Naive thymus-derived CD4-positive, alpha-beta T cell (primary cell): Measurements from ENCODE around the gene MRPS27. TPM values are rescaled to one million over a fixed set of nuclear protein-coding genes. Genes with fewer than 3 reads are reported as not detected.

Experiments used
- ATAC-seq: fragments of 150-1000 bp; cut with Tn5 transposase; 2 replicates; pipeline ENCODE4 v1.10.0; 2021; ENCODE audit warnings: mild to moderate bottlenecking, moderate library complexity
- CTCF ChIA-PET: fragments of 350-600 bp; sonication (Branson Sonifier 250); formaldehyde crosslinking; loops from one replicate; lab custom pipeline; 2021; ENCODE audit warnings: antibody characterized with exemption; lab: Charles Lee
- POLR2A ChIA-PET: fragments of 350-600 bp; sonication (Branson Sonifier 250); formaldehyde crosslinking; loops from one replicate; lab custom pipeline; 2021; ENCODE audit warnings: antibody characterized with exemption, inconsistent platforms; lab: Charles Lee
- DNase-seq, 9 donors: peaks; one replicate each; pipeline versions ENCODE4 v3.0.0 to v3.0.0-alpha.2; 2020 to 2022; ENCODE audit warnings: mixed read lengths in 1 of 9
- H3K27ac ChIP-seq: one replicate; pipeline ENCODE4 v1.7.0; 2013; ENCODE audit warnings: mild to moderate bottlenecking, low read depth, low read length, moderate library complexity
- H3K27me3 ChIP-seq, 2 donors: one replicate each; pipeline ENCODE4 v1.7.0; 2013; ENCODE audit warnings: low read length in 2 of 2, mild to moderate bottlenecking in 2 of 2, moderate library complexity in 2 of 2; ENCODE audit not compliant: control insufficient read depth in 2 of 2, insufficient read depth in 2 of 2
- H3K36me3 ChIP-seq, 3 experiments: 1 replicate in 2 of 3; 2 replicates in 1 of 3; pipeline ENCODE4 v1.7.0; 2013; ENCODE audit warnings: low read length in 3 of 3, mild to moderate bottlenecking in 3 of 3, moderate library complexity in 1 of 3; ENCODE audit not compliant: insufficient read depth in 3 of 3, control insufficient read depth in 2 of 3
- H3K4me1 ChIP-seq, 2 donors: one replicate each; pipeline ENCODE4 v1.7.0; 2013; ENCODE audit warnings: low read length in 2 of 2, mild to moderate bottlenecking in 2 of 2, moderate library complexity in 1 of 2; ENCODE audit not compliant: control insufficient read depth in 2 of 2, insufficient read depth in 2 of 2
- H3K4me3 ChIP-seq: 2 replicates; pipeline ENCODE4 v1.7.0; 2013; ENCODE audit warnings: mild to moderate bottlenecking, low read length
- H3K9me3 ChIP-seq, 3 experiments: 1 replicate in 2 of 3; 2 replicates in 1 of 3; pipeline ENCODE4 v1.7.0; 2013; ENCODE audit warnings: low read length in 3 of 3; ENCODE audit not compliant: control insufficient read depth in 2 of 3
- H3K27ac Mint-ChIP-seq, 9 donors: one replicate each; pipeline ENCODE4 v1.8.0; 2020 to 2022; ENCODE audit warnings: mixed read lengths in 9 of 9, mild to moderate bottlenecking in 8 of 9, moderate library complexity in 5 of 9, inconsistent platforms in 2 of 9
- H3K27me3 Mint-ChIP-seq, 5 donors: one replicate each; pipeline ENCODE4 v1.8.0; 2021 to 2022; ENCODE audit warnings: mixed read lengths in 5 of 5, mild to moderate bottlenecking in 1 of 5
- H3K36me3 Mint-ChIP-seq, 5 donors: one replicate each; pipeline ENCODE4 v1.8.0; 2020 to 2022; ENCODE audit warnings: mixed read lengths in 5 of 5, mild to moderate bottlenecking in 3 of 5, inconsistent platforms in 1 of 5
- H3K4me1 Mint-ChIP-seq, 7 donors: one replicate each; pipeline ENCODE4 v1.8.0; 2020 to 2022; ENCODE audit warnings: mixed read lengths in 7 of 7, mild to moderate bottlenecking in 3 of 7, inconsistent platforms in 1 of 7
- H3K4me3 Mint-ChIP-seq, 10 donors: one replicate each; pipeline ENCODE4 v1.8.0; 2020 to 2022; ENCODE audit warnings: mild to moderate bottlenecking in 10 of 10, mixed read lengths in 10 of 10, moderate library complexity in 6 of 10, inconsistent platforms in 2 of 10
- H3K9me3 Mint-ChIP-seq, 11 donors: one replicate each; pipeline ENCODE4 v1.8.0; 2020 to 2022; ENCODE audit warnings: mixed read lengths in 11 of 11, mild to moderate bottlenecking in 4 of 11, inconsistent platforms in 1 of 11, moderate library complexity in 1 of 11
- intact Hi-C, 2 donors: fragments of 100-400 bp; cut with micrococcal nuclease; formaldehyde crosslinking; loops; one replicate each; pipeline ENCODE4 v1.15.1; 2023
- polyA plus RNA-seq, 2 donors: library from polyadenylated mRNA; unstranded; fragments of 300-500 nt; fragmentation: Illumina TruSeq; gene quantifications; one replicate each; pipeline ENCODE4 v1.2.3, GENCODE V29; 2021
- total RNA-seq, 6 experiments: library from RNA in 5 of 6; stranded (reverse) in 5 of 6; gene quantifications; 1 replicate in 5 of 6; 2 replicates in 1 of 6; pipeline ENCODE4 v1.2.3 and lab custom pipeline; 2021 to 2026

MRPS27 gene
- total and polyA plus RNA-seq, 7 experiments from 2014 or later, result 35.2 to 54.0 (median 39.5) TPM

DNA sequence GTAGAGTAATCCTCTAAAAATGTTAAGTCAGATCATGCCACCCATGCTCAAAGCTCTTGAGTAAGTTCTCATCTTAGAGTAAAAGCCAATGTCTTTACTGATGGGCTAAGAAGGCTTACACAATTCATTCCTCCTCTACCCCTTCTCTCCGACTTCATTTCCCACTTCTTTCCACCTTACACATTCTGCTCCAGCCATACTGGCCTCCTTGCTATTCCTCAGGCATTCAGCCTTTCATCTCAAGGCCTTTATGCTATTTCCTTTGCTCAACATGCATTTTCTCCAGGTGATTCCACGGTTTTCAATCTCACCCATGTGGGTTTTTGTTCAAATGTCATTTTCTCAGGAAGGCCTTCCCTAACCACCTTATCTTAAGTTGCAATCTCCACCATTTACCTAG lies 107.9 kb downstream of the MRPS27 start:
- Histone ChIP-seq H3K4me3 (no peak overlapping the region), H3K4me1 (no peaks in the 10 kb centered on the region), H3K27me3 (no peaks in the 10 kb centered on the region), H3K27ac (no peak overlapping the region), H3K36me3 (no peaks in the 10 kb centered on the region), H3K9me3 (no peaks in the 10 kb centered on the region)
- Mint-ChIP-seq H3K36me3 (peaks cover 0 to 9% (median 7%) of the 10 kb centered on the region in 5 donors), H3K4me1 (peaks cover 0 to 2% (median 0%) of the 10 kb centered on the region in 7 donors), H3K9me3 (peaks cover 0 to 3% (median 0%) of the 10 kb centered on the region in 11 donors), H3K27me3 (peaks cover 0 to 2% (median 0%) of the 10 kb centered on the region in 5 donors), H3K4me3 (no peak overlapping the region), H3K27ac (no peak overlapping the region)
- DNase-seq, result no peak
- intact Hi-C loops, result no loop called here
- ChIA-PET POLR2A (no interaction called here), CTCF (no interaction called here)
- no peak for ATAC-seq

DNA sequence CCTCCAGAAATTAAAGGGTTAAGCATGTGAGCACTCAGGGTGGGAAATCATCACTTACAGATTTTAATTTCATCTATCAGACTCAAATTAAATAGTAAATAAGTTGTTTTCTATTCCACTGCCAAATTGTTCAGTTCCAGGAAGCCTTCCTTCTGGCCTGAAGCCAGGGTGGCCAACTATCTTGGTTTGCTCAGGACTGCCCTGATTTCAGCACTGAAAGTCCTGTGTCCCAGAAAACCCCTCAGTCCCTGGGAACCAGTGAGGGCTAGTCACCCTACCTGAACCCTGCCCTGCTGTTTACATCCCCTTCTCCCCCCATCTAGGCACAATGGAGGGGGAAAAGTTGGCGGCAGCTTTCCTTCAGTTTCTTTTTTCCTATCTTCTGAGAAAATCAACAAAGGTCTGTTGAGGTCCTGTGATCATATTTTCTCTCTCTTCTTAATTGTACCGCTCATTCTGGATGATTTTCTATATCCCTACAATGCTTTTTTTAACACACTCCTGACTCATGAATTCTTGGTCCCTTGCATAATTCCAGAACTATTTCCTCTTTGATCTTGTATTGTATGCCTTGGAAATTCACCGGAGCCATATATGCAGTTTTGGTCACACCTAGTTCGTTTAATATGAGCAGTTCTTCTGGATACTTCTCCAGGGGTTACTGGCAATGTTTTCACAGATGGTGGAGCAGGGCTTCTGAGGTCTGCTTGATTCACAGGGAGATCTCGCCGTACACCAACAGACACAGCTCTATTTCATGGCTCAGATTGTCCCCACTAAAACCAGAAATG lies 109.0 kb downstream of the MRPS27 start:
- peaks cover 0 to 2% (median 0%) of the 10 kb centered on the region in 5 donors for H3K27me3 Mint-ChIP-seq
- H3K36me3 ChIP-seq, result no peaks in the 10 kb centered on the region
- no peak for DNase-seq
- H3K36me3 Mint-ChIP-seq, result peaks cover 0 to 10% (median 3%) of the 10 kb centered on the region in 5 donors
- H3K9me3 Mint-ChIP-seq, result peaks cover 0 to 3% (median 0%) of the 10 kb centered on the region in 11 donors
- no peak overlapping the region for H3K27ac ChIP-seq
- no peak for ATAC-seq
- intact Hi-C loops, result no loop called here
- ChIA-PET CTCF (no interaction called here), POLR2A (no interaction called here)
- H3K4me3 Mint-ChIP-seq, result no peak overlapping the region
- H3K4me3 ChIP-seq, result no peak overlapping the region
- peaks cover 0 to 2% (median 0%) of the 10 kb centered on the region in 7 donors for H3K4me1 Mint-ChIP-seq
- no peaks in the 10 kb centered on the region for H3K27me3 ChIP-seq
- no peaks in the 10 kb centered on the region for H3K4me1 ChIP-seq
- H3K9me3 ChIP-seq, result no peaks in the 10 kb centered on the region
- peak overlapping the region in 1 of 9 donors; percentile 4 for H3K27ac Mint-ChIP-seq

DNA sequence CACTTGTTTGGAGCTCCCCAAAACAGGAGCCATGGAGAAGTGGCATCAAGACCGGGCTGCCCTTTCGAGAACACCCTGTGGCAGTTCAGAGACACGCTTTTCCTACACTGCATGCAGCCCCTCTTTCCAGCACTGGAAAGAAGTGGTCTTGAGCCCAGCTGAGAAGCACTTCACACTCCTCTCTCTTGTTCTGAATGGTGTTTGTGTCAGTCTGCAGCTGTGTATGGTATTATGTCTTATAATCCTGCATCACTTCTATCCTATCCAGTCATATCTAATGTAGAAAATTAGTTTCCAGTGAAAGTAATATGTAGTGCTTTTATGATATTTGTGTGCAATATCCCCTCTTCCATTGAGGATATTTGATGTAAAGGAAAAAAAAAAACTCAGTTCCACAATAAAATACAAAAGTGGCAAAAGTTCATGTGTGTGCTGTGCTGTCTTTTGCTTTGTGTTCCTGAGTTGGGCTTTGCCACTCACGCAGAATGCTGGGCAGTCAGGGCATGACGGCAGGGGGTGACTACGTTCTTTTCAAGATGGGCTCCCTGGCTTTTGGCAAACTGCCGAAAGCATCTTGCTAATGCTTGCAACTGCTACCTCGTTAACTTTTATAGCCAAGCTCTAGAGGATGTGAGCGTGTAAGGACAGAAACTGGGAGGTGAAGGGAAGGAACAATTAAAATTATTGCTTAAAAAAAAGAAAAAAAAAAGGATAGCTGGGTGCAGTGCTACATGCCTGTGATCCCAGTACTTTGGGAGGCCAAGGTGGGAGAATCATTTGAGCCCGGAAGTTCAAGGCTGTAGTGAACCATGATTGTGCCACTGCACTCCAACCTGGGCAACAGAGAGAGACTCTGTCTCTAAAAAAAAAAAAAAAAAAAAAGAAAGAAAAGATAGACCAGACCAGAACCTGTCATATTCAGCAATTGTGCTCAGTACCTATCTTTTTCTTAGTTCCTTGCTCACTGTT lies 110.6 kb downstream of the MRPS27 start:
- Mint-ChIP-seq H3K36me3 (peaks cover 0 to 15% (median 3%) of the 10 kb centered on the region in 5 donors), H3K27ac (no peak overlapping the region), H3K4me1 (peaks cover 0 to 2% (median 0%) of the 10 kb centered on the region in 7 donors), H3K4me3 (no peak overlapping the region), H3K9me3 (peaks cover 0 to 2% (median 0%) of the 10 kb centered on the region in 11 donors), H3K27me3 (peaks cover 0 to 2% (median 0%) of the 10 kb centered on the region in 5 donors)
- no peak overlapping the region for H3K4me3 ChIP-seq
- POLR2A ChIA-PET, result no interaction called here
- no peak overlapping the region for H3K27ac ChIP-seq
- H3K27me3 ChIP-seq, result no peaks in the 10 kb centered on the region
- CTCF ChIA-PET, result no interaction called here
- no peaks in the 10 kb centered on the region for H3K36me3 ChIP-seq
- DNase-seq, result no peak
- H3K9me3 ChIP-seq, result no peaks in the 10 kb centered on the region
- no peaks in the 10 kb centered on the region for H3K4me1 ChIP-seq
- intact Hi-C loops, result no loop called here
- ATAC-seq, result no peak

DNA sequence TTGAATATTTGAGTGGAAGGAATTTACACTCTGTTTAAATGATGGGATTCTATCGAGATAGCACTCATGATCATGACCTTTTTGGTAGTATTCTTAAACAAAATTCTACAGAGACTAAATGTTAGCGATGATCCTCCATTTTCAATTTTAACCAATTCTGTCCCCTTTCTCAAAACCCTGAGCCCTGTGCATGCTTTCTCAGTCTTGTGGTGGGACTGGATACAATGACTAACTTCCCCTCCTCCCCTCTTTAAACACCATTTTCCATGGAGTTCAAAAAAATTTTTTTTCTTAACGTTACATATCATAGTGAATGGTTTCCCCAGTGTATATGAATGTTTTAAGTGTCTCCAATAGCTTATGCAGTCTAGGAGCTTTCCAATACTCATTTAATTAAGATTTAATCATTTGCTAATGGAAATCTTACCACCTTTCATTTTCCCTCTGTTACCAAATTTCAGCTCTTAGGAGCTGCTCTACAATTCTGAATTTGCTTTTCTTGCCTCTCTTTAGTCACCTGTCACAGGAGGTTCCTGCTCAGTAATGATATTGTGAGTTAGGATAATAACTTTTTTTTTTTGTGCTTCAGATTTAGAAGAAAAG lies 111.6 kb downstream of the MRPS27 start:
- POLR2A ChIA-PET, result no interaction called here

DNA sequence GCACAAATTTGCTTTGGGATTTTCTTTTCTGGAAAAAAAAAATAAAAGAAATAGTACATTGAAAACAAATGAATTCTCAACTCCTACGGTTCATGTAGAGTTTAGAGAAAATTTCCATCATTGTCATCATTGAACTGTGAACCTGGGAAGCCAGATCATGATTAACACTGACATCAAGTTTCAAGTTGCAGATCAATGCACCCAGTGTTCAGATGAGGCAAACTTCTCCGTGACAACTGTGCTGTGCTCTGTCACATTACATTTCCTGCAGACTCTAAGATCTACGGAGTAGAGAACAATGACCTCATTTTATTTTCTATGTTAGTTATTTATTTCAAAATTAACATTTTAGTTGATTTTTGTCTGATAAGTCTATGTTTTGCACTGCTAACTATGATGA lies 113.0 kb downstream of the MRPS27 start:
- H3K27ac Mint-ChIP-seq, result no peak overlapping the region
- H3K36me3 ChIP-seq, result no peaks in the 10 kb centered on the region
- H3K36me3 Mint-ChIP-seq, result peaks cover 0 to 15% (median 1%) of the 10 kb centered on the region in 5 donors
- intact Hi-C loops, result no loop called here
- H3K4me3 Mint-ChIP-seq, result no peak overlapping the region
- H3K27me3 ChIP-seq, result no peaks in the 10 kb centered on the region
- H3K27me3 Mint-ChIP-seq, result peaks cover 0 to 2% (median 0%) of the 10 kb centered on the region in 5 donors
- H3K4me3 ChIP-seq, result no peak overlapping the region
- no peak overlapping the region for H3K27ac ChIP-seq
- H3K9me3 Mint-ChIP-seq, result no peaks in the 10 kb centered on the region
- DNase-seq (no peak), ATAC-seq (no peak)
- no peaks in the 10 kb centered on the region for H3K9me3 ChIP-seq
- ChIA-PET CTCF (no interaction called here), POLR2A (no interaction called here)
- H3K4me1 ChIP-seq, result no peaks in the 10 kb centered on the region
- peaks cover 0 to 1% (median 0%) of the 10 kb centered on the region in 7 donors for H3K4me1 Mint-ChIP-seq

More for the DNA sequence above, 111.6 kb downstream of the MRPS27 start:
- intact Hi-C loops, result no loop called here
- no peak overlapping the region for H3K27ac ChIP-seq
- no peak overlapping the region for H3K4me3 ChIP-seq
- H3K36me3 ChIP-seq, result no peaks in the 10 kb centered on the region
- no peaks in the 10 kb centered on the region for H3K27me3 ChIP-seq
- CTCF ChIA-PET, result no interaction called here
- no peak overlapping the region for H3K4me3 Mint-ChIP-seq
- no peak overlapping the region for H3K27ac Mint-ChIP-seq
- H3K4me1 Mint-ChIP-seq, result peaks cover 0 to 2% (median 0%) of the 10 kb centered on the region in 7 donors
- DNase-seq (no peak), ATAC-seq (no peak)
- peaks cover 0 to 2% (median 0%) of the 10 kb centered on the region in 5 donors for H3K27me3 Mint-ChIP-seq
- H3K9me3 Mint-ChIP-seq, result peaks cover 0 to 2% (median 0%) of the 10 kb centered on the region in 11 donors
- peaks cover 0 to 15% (median 2%) of the 10 kb centered on the region in 5 donors for H3K36me3 Mint-ChIP-seq
- H3K4me1 ChIP-seq, result no peaks in the 10 kb centered on the region
- H3K9me3 ChIP-seq, result no peaks in the 10 kb centered on the region

DNA sequence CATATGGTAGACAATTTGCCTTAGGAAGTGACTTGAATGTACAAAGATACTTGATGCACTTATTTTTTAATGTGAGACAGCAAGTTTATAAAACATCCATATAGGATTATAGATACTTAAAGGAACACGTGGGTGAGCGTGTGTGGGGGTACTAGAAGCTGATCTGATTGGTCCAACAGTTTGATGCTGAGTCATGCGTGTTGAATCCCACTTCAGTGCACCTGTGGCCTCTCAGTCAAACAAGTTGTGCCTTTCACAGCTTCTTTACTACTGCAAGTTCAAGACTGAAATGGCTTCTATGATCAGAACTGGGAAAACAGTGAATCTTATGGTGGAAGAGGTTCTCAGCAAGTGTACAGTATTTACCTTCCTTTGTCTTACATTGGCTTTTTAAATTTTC lies 113.9 kb downstream of the MRPS27 start:
- no peaks in the 10 kb centered on the region for H3K9me3 ChIP-seq
- no peak overlapping the region for H3K4me3 ChIP-seq
- H3K4me1 ChIP-seq, result no peaks in the 10 kb centered on the region
- no peaks in the 10 kb centered on the region for H3K4me1 Mint-ChIP-seq
- DNase-seq, result no peak
- ChIA-PET CTCF (no interaction called here), POLR2A (no interaction called here)
- no peaks in the 10 kb centered on the region for H3K27me3 ChIP-seq
- no peak overlapping the region for H3K4me3 Mint-ChIP-seq
- H3K36me3 Mint-ChIP-seq, result peaks cover 0 to 13% (median 0%) of the 10 kb centered on the region in 5 donors
- H3K27ac ChIP-seq, result no peak overlapping the region
- no peaks in the 10 kb centered on the region for H3K9me3 Mint-ChIP-seq
- H3K36me3 ChIP-seq, result no peaks in the 10 kb centered on the region
- H3K27ac Mint-ChIP-seq, result peak overlapping the region in 1 of 9 donors; percentile 13
- intact Hi-C loops, result no loop called here
- no peak for ATAC-seq
- H3K27me3 Mint-ChIP-seq, result peaks cover 0 to 2% (median 0%) of the 10 kb centered on the region in 5 donors
